MCF 10A (cell line): Measurements from ENCODE around the gene RXRA. TPM values are rescaled to one million over a fixed set of nuclear protein-coding genes. Genes with fewer than 3 reads are reported as not detected.

Experiments
- BruUV-seq: library from RNA; stranded (reverse); fragments of 400-500 nt; replicated peaks from 2 replicates; lab custom pipeline; 2021; lab: Mats Ljungman, UMichigan
- CTCF ChIA-PET: fragments of 300-600 bp; sonication (Branson Sonifier 250); formaldehyde crosslinking; extraction: SDS; loops from one replicate; lab custom pipeline; 2021; ENCODE audit warnings: antibody characterized with exemption, inconsistent platforms; lab: Yijun Ruan, JAX
- POLR2A ChIA-PET: fragments of 300-600, 350-650 bp; sonication (Branson Sonifier 250); formaldehyde crosslinking; extraction: SDS; loops from one replicate; lab custom pipeline; 2020; ENCODE audit warnings: antibody characterized with exemption, inconsistent platforms; lab: Yijun Ruan, JAX
- DNase-seq: peaks from one replicate; pipeline ENCODE4 v3.0.0-alpha.2; 2018; ENCODE audit not compliant: unreplicated experiment
- H3K27ac Mint-ChIP-seq: one replicate; pipeline ENCODE4 v1.8.0; 2022; ENCODE audit warnings: mild to moderate bottlenecking, low read depth, mixed read lengths; ENCODE audit not compliant: unreplicated experiment
- H3K27me3 Mint-ChIP-seq: one replicate; pipeline ENCODE4 v1.8.0; 2022; ENCODE audit warnings: mixed read lengths; ENCODE audit not compliant: insufficient read depth, unreplicated experiment
- H3K36me3 Mint-ChIP-seq: one replicate; pipeline ENCODE4 v1.8.0; 2022; ENCODE audit warnings: mild to moderate bottlenecking, moderate library complexity, mixed read lengths; ENCODE audit not compliant: insufficient read depth, unreplicated experiment
- H3K4me1 Mint-ChIP-seq: one replicate; pipeline ENCODE4 v1.8.0; 2022; ENCODE audit warnings: mixed read lengths; ENCODE audit not compliant: insufficient read depth, unreplicated experiment
- H3K4me3 Mint-ChIP-seq: one replicate; pipeline ENCODE4 v1.8.0; 2022; ENCODE audit warnings: mild to moderate bottlenecking, moderate library complexity, mixed read lengths; ENCODE audit not compliant: unreplicated experiment
- H3K9me3 Mint-ChIP-seq: one replicate; pipeline ENCODE4 v1.8.0; 2022; ENCODE audit warnings: mixed read lengths; ENCODE audit not compliant: unreplicated experiment
- CTCF ChIP-seq: fragments of 200-600 bp; IDR thresholded peaks from one replicate; pipeline ENCODE4 v1.8.0; 2022; ENCODE audit warnings: antibody characterized with exemption, mild to moderate bottlenecking; ENCODE audit not compliant: unreplicated experiment
- intact Hi-C: fragments of 100-400 bp; cut with micrococcal nuclease; formaldehyde crosslinking; loops from 2 replicates; pipeline ENCODE4 v1.14.1; 2022
- total RNA-seq: library from RNA; stranded (reverse); gene quantifications from 2 replicates; pipeline ENCODE4 v1.2.3, GENCODE V29; 2022

The RXRA gene
- total RNA-seq, 1 experiment from 2014 or later = 65.5 TPM

DNA sequence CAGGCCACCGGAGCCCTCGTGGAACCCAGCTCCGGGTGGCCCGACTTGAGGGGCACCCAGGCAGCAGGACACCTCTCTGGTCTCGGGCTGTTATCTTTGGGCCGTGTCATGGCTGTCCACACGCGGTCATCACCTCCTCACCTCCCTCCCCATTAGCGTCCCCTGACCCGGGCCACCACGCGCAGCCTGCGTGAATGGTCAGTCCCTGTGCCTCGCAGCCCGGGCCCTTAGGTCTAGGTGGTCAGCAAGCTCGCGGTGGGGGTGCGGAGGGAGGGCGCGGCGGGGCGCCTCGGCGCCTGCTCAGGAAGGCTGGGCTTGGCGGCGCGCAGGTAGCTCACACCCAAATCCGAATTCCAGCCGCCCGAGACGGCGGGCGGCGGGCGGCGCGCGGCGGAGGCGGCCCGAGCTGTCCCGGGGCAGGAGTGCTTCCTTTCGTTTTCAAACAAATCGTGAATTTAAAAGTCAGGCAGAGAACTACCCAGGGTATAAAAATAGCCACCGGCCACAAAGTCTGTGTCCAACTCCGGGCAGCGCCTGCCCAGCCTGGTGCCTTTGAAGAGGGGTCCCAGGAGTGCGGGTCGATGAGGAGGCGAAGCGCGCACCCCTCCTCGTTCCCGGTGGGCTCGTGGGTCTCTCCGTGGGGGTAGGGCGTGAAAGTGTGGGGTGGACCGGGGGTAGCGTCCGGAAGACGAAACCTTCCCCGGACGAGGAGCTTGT, 1.0 kb upstream of the RXRA start:
- Mint-ChIP-seq H3K27me3 (no peaks in the 10 kb centered on the region), H3K36me3 (peaks cover 13% of the 10 kb centered on the region), H3K27ac (peak overlapping the region; percentile 94), H3K9me3 (no peaks in the 10 kb centered on the region), H3K4me3 (peak overlapping the region; percentile 81), H3K4me1 (peaks cover 36% of the 10 kb centered on the region)
- POLR2A ChIA-PET = interaction anchor here (0.6 to 3.3 kb wide), 25 partner anchors 24 to 191 kb away, joined by 3 to 56 read pairs (median 5); partner anchors contain the start of genes RNU6ATAC and WDR5
- TF ChIP-seq CTCF = no peak
- BruUV-seq = TSS peak; percentile 84
- CTCF ChIA-PET = interaction anchor here (0.6 to 1.2 kb wide), 6 partner anchors 29 to 188 kb away, joined by 3 to 8 read pairs (median 4); no protein-coding TSS in a partner anchor
- peak; percentile 61 for DNase-seq
- intact Hi-C loops = loop anchor here (5.0 kb wide), 1 partner anchor 148 kb away; no protein-coding TSS in a partner anchor

GRCh38 chr9:134326724-134327601, 708 bp downstream of the RXRA start:
- no peak for TF ChIP-seq CTCF
- Mint-ChIP-seq H3K36me3 (peaks cover 10% of the 10 kb centered on the region), H3K9me3 (no peaks in the 10 kb centered on the region), H3K27me3 (no peaks in the 10 kb centered on the region), H3K4me1 (peaks cover 43% of the 10 kb centered on the region), H3K4me3 (peak overlapping the region; percentile 81), H3K27ac (peak overlapping the region; percentile 61)
- ChIA-PET POLR2A (interaction anchor here (1.0 to 4.2 kb wide), 11 partner anchors 28 to 162 kb away, joined by 3 to 51 read pairs (median 7); partner anchors contain the start of gene RNU6ATAC), CTCF (interaction anchor here (0.6 to 2.7 kb wide), 9 partner anchors 12 to 156 kb away, joined by 3 to 20 read pairs (median 5); no protein-coding TSS in a partner anchor)
- BruUV-seq = no TSS peak
- DNase-seq = peak; percentile 27
- intact Hi-C loops = loop anchor here (1.0 to 5.0 kb wide), 4 partner anchors 30 to 150 kb away; no protein-coding TSS in a partner anchor

GRCh38 chr9:134327671-134328231, 1.5 kb downstream of the RXRA start:
- Mint-ChIP-seq H3K9me3 (no peaks in the 10 kb centered on the region), H3K36me3 (peaks cover 9% of the 10 kb centered on the region), H3K4me3 (peak overlapping the region; percentile 81), H3K27ac (peak overlapping the region; percentile 61), H3K27me3 (no peaks in the 10 kb centered on the region), H3K4me1 (peaks cover 43% of the 10 kb centered on the region)
- BruUV-seq = TSS peak; percentile 18
- TF ChIP-seq CTCF = no peak
- peak; percentile 7 for DNase-seq
- POLR2A ChIA-PET = interaction anchor here (0.7 to 4.2 kb wide), 13 partner anchors 28 to 1563 kb away, joined by 3 to 51 read pairs (median 5); partner anchors contain the start of gene RNU6ATAC
- intact Hi-C loops = loop anchor here (1.0 to 5.0 kb wide), 4 partner anchors 29 to 150 kb away; no protein-coding TSS in a partner anchor
- CTCF ChIA-PET = interaction anchor here (0.5 to 2.7 kb wide), 14 partner anchors 10 to 1531 kb away, joined by 3 to 20 read pairs (median 4); no protein-coding TSS in a partner anchor
